Trophoblast cell (in vitro differentiated cells and primary cell): ENCODE results near the gene AGPAT3.

Source experiments
- DNase-seq, 2 donors: peaks; one replicate each; pipeline ENCODE4 v3.0.0-alpha.2; 2016
- H2AFZ ChIP-seq: 2 replicates; pipeline ENCODE4 v1.6.1; 2013; ENCODE audit warnings: low read length, moderate library complexity, mild to moderate bottlenecking; ENCODE audit not compliant: insufficient read depth, poor library complexity
- H2AK5ac ChIP-seq: 2 replicates; pipeline ENCODE4 v1.6.1; 2013; ENCODE audit warnings: mild to moderate bottlenecking, low read length
- H2BK120ac ChIP-seq: 2 replicates; pipeline ENCODE4 v1.6.1; 2013; ENCODE audit warnings: low read length, mild to moderate bottlenecking, moderate library complexity; ENCODE audit not compliant: insufficient read depth, poor library complexity
- H2BK12ac ChIP-seq: 2 replicates; pipeline ENCODE4 v1.6.1; 2013; ENCODE audit warnings: mild to moderate bottlenecking, low read length, moderate library complexity
- H2BK5ac ChIP-seq: 2 replicates; pipeline ENCODE4 v1.6.1; 2013; ENCODE audit warnings: low read length, low read depth, moderate library complexity, mild to moderate bottlenecking; ENCODE audit not compliant: poor library complexity
- H3K14ac ChIP-seq: 2 replicates; pipeline ENCODE4 v1.6.1; 2013; ENCODE audit warnings: mild to moderate bottlenecking, low read length
- H3K18ac ChIP-seq: 2 replicates; pipeline ENCODE4 v1.6.1; 2013; ENCODE audit warnings: mild to moderate bottlenecking, low read length
- H3K23ac ChIP-seq: 2 replicates; pipeline ENCODE4 v1.6.1; 2013; ENCODE audit warnings: low read length
- H3K27ac ChIP-seq: 2 replicates; pipeline ENCODE4 v1.5.1; 2013; ENCODE audit warnings: low read depth, mild to moderate bottlenecking, inconsistent platforms, low read length, moderate library complexity
- H3K27me3 ChIP-seq: 2 replicates; pipeline ENCODE4 v1.6.1; 2013; ENCODE audit warnings: inconsistent platforms, mild to moderate bottlenecking, low read length, moderate library complexity; ENCODE audit not compliant: insufficient read depth
- H3K36me3 ChIP-seq, 2 experiments: 1 replicate in 1 of 2; 2 replicates in 1 of 2; pipeline ENCODE4 v1.6.1; 2013; ENCODE audit warnings: low read length in 2 of 2, mild to moderate bottlenecking in 2 of 2, moderate library complexity in 1 of 2; ENCODE audit not compliant: insufficient read depth in 2 of 2, control insufficient read depth in 1 of 2
- H3K4ac ChIP-seq: 2 replicates; pipeline ENCODE4 v1.6.1; 2013; ENCODE audit warnings: low read depth, mild to moderate bottlenecking, low read length, moderate library complexity
- H3K4me1 ChIP-seq, 2 experiments: 1 replicate in 1 of 2; 2 replicates in 1 of 2; pipeline ENCODE4 v1.6.1; 2013; ENCODE audit warnings: low read length in 2 of 2, mild to moderate bottlenecking in 2 of 2, moderate library complexity in 1 of 2; ENCODE audit not compliant: insufficient read depth in 2 of 2, control insufficient read depth in 1 of 2
- H3K4me2 ChIP-seq: 2 replicates; pipeline ENCODE4 v1.6.1; 2013; ENCODE audit warnings: inconsistent platforms, mild to moderate bottlenecking, low read length, moderate library complexity
- H3K4me3 ChIP-seq: 2 replicates; pipeline ENCODE4 v1.5.1; 2013; ENCODE audit warnings: mild to moderate bottlenecking, low read depth, low read length, inconsistent platforms
- H3K79me1 ChIP-seq: one replicate; pipeline ENCODE4 v1.6.1; 2013; ENCODE audit warnings: low read length
- H3K79me2 ChIP-seq: 2 replicates; pipeline ENCODE4 v1.6.1; 2013; ENCODE audit warnings: low read length, mild to moderate bottlenecking; ENCODE audit not compliant: control insufficient read depth, insufficient read depth, poor library complexity
- H3K9ac ChIP-seq: 2 replicates; pipeline ENCODE4 v1.6.1; 2013; ENCODE audit warnings: mild to moderate bottlenecking, low read length
- H3K9me3 ChIP-seq: 2 replicates; pipeline ENCODE4 v1.6.1; 2013; ENCODE audit warnings: low read depth, mild to moderate bottlenecking, control low read depth, inconsistent platforms, low read length; ENCODE audit not compliant: insufficient read depth
- H4K12ac ChIP-seq: 2 replicates; pipeline ENCODE4 v1.6.1; 2013; ENCODE audit warnings: low read depth, mild to moderate bottlenecking, low read length, moderate library complexity
- H4K8ac ChIP-seq: 2 replicates; pipeline ENCODE4 v1.6.1; 2013; ENCODE audit warnings: low read depth, mild to moderate bottlenecking, low read length, moderate library complexity
- H4K91ac ChIP-seq: one replicate; pipeline ENCODE4 v1.6.1; 2013; ENCODE audit warnings: low read depth, mild to moderate bottlenecking, low read length, moderate library complexity
- WGBS: extraction: QIAGEN DNeasy Blood & Tissue Kit; methylation state at CpG from one replicate; pipeline ENCODE4 v1.1.7; 2013; ENCODE audit warnings: missing lambda C conversion rate; ENCODE audit not compliant: insufficient read length, insufficient coverage; ENCODE audit errors: extremely low coverage; 5-methylcytosine and 5-hydroxymethylcytosine counted together

The AGPAT3 gene

GRCh38 chr21:43835861-43836260 is 29.2 kb upstream of the AGPAT3 start:
- H2AFZ ChIP-seq, result no peak overlapping the region
- DNase-seq, result no peak
- WGBS, result no CpG with 5 or more reads among the region's 6 CpGs
- H4K12ac ChIP-seq, result no peak overlapping the region
- no peak overlapping the region for H3K4ac ChIP-seq
- no peak overlapping the region for H2BK12ac ChIP-seq
- no peak overlapping the region for H2AK5ac ChIP-seq
- H3K4me3 ChIP-seq, result no peak overlapping the region
- H3K79me2 ChIP-seq, result no peaks in the 10 kb centered on the region
- H4K8ac ChIP-seq, result no peak overlapping the region
- H3K36me3 ChIP-seq, result no peaks in the 10 kb centered on the region
- peaks cover 2% of the 10 kb centered on the region for H3K9me3 ChIP-seq
- no peak overlapping the region for H2BK5ac ChIP-seq
- no peaks in the 10 kb centered on the region for H3K79me1 ChIP-seq
- H2BK120ac ChIP-seq, result no peak overlapping the region
- H3K27me3 ChIP-seq, result no peaks in the 10 kb centered on the region
- no peak overlapping the region for H3K9ac ChIP-seq
- no peak overlapping the region for H3K4me2 ChIP-seq
- H3K14ac ChIP-seq, result no peak overlapping the region
- H3K27ac ChIP-seq, result no peak overlapping the region
- no peak overlapping the region for H3K23ac ChIP-seq
- H3K4me1 ChIP-seq, result no peaks in the 10 kb centered on the region
- no peak overlapping the region for H3K18ac ChIP-seq
- no peak overlapping the region for H4K91ac ChIP-seq

DNA sequence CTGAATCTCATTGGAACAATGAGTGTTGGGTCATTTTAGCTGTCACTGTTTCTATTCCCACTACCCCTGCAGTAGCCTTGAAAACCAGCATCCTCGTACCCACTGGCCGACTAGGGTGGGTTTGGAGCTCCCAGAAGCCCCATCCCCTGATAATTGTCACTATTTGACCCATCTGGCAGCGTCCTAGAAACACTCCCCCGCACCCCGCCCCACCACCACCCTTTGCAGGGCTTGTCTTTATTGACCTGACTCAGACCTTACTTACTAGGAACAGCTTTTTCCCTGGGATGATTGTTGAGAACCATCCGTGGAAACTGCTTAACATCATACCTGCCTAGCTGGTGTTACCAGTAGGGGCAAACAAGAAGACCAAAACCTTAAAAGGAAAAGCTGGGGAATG is 28.4 kb upstream of the AGPAT3 start:
- no peak overlapping the region for H2BK120ac ChIP-seq
- H3K18ac ChIP-seq, result no peak overlapping the region
- DNase-seq, result no peak
- no CpG with 5 or more reads among the region's 6 CpGs for WGBS
- H3K27ac ChIP-seq, result no peak overlapping the region
- H3K9ac ChIP-seq, result no peak overlapping the region
- H4K8ac ChIP-seq, result no peak overlapping the region
- no peak overlapping the region for H2AK5ac ChIP-seq
- H3K36me3 ChIP-seq, result no peaks in the 10 kb centered on the region
- no peak overlapping the region for H2AFZ ChIP-seq
- no peak overlapping the region for H3K4me3 ChIP-seq
- no peaks in the 10 kb centered on the region for H3K27me3 ChIP-seq
- no peak overlapping the region for H4K91ac ChIP-seq
- H3K9me3 ChIP-seq, result peaks cover 2% of the 10 kb centered on the region
- no peak overlapping the region for H4K12ac ChIP-seq
- H3K23ac ChIP-seq, result no peak overlapping the region
- H2BK5ac ChIP-seq, result no peak overlapping the region
- no peak overlapping the region for H3K4me2 ChIP-seq
- no peak overlapping the region for H3K14ac ChIP-seq
- no peak overlapping the region for H2BK12ac ChIP-seq
- H3K4ac ChIP-seq, result no peak overlapping the region
- H3K4me1 ChIP-seq, result no peaks in the 10 kb centered on the region
- H3K79me1 ChIP-seq, result no peaks in the 10 kb centered on the region
- no peaks in the 10 kb centered on the region for H3K79me2 ChIP-seq

GRCh38 chr21:43840259-43840658 is 24.8 kb upstream of the AGPAT3 start:
- H3K27ac ChIP-seq, result no peak overlapping the region
- H3K27me3 ChIP-seq, result no peaks in the 10 kb centered on the region
- no peak overlapping the region for H2AFZ ChIP-seq
- no peaks in the 10 kb centered on the region for H3K36me3 ChIP-seq
- H3K9ac ChIP-seq, result no peak overlapping the region
- no peak overlapping the region for H4K12ac ChIP-seq
- no peak overlapping the region for H4K8ac ChIP-seq
- H3K4ac ChIP-seq, result no peak overlapping the region
- no CpG with 5 or more reads among the region's 3 CpGs for WGBS
- H3K18ac ChIP-seq, result no peak overlapping the region
- no peak overlapping the region for H3K14ac ChIP-seq
- H3K4me2 ChIP-seq, result no peak overlapping the region
- H2BK12ac ChIP-seq, result no peak overlapping the region
- no peaks in the 10 kb centered on the region for H3K79me2 ChIP-seq
- H3K4me1 ChIP-seq, result no peaks in the 10 kb centered on the region
- H3K4me3 ChIP-seq, result no peak overlapping the region
- H2BK5ac ChIP-seq, result no peak overlapping the region
- H3K23ac ChIP-seq, result no peak overlapping the region
- H2AK5ac ChIP-seq, result no peak overlapping the region
- no peak for DNase-seq
- no peak overlapping the region for H4K91ac ChIP-seq
- no peaks in the 10 kb centered on the region for H3K79me1 ChIP-seq
- no peak overlapping the region for H2BK120ac ChIP-seq
- H3K9me3 ChIP-seq, result no peaks in the 10 kb centered on the region

- Histone ChIP-seq H3K23ac (no peak overlapping the region), H3K4me3 (no peak overlapping the region), H2BK5ac (no peak overlapping the region), H3K79me2 (no peaks in the 10 kb centered on the region), H3K4me1 (no peaks in the 10 kb centered on the region), H4K91ac (no peak overlapping the region), H4K8ac (no peak overlapping the region), H3K79me1 (no peaks in the 10 kb centered on the region), H3K36me3 (no peaks in the 10 kb centered on the region), H2BK120ac (no peak overlapping the region), H3K14ac (no peak overlapping the region), H3K18ac (no peak overlapping the region), H2AFZ (no peak overlapping the region), H3K4me2 (no peak overlapping the region), H3K27ac (no peak overlapping the region), H2BK12ac (no peak overlapping the region), H3K27me3 (no peaks in the 10 kb centered on the region), H3K9ac (no peak overlapping the region), H3K4ac (no peak overlapping the region), H2AK5ac (no peak overlapping the region), H4K12ac (no peak overlapping the region), H3K9me3 (peaks cover 5% of the 10 kb centered on the region)
- no peak for DNase-seq
- WGBS, result no CpG with 5 or more reads among the region's 2 CpGs
Observed at GRCh38 chr21:43842742-43843141, 22.3 kb upstream of the AGPAT3 start.
